ENCODE measurements around the gene DHRS13. TPM values are rescaled to one million over a fixed set of nuclear protein-coding genes. Genes with fewer than 3 reads are reported as not detected.

DHRS13 gene
- total RNA-seq, 4 donors from 2014 or later: 3.3 to 10.0 (median 7.1) TPM

DNA sequence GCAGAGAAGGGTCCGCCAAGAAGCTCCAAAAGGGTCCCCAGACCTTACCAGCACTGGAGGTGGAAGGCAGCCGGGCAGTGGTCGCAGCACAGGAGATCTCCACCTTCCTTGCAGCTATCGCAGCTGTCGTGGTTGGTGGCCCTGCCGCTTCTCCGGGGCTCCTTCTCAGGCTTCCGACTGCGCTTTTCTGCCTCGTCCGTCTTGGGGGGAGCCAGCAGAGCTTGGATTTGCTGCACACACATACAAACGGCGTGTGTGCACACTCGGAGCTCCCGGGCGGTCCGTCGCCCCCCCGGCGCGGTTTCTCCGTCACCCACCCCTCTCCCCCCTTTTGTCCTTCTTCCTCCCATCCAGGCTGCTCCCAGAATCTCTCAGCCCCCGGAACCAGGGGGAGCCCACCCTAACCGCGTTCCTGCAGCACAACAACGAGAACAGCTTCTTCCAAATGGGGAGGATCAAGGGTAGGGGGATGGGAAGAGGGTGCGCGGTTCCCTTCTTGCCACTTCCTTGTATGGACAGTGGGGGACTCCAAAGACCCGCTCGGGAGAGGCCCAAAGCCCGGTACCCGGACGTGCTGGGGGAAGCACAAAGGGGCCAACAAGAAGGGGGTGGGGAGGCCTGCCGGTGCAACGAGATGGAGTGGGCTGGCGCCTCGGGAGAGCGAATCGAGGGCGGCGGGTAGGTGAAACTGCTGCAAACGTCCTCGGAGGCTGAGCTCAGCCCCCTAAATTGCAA is 47.3 kb upstream of the DHRS13 start:
- H3K36me3 ChIP-seq: peaks cover 0 to 3% (median 0%) of the 10 kb centered on the region in 3 donors
- TF ChIP-seq CTCF (IDR thresholded peaks at IDR 0.05): no peak
- H3K27ac ChIP-seq: peak overlapping the region; percentile 91 to 99 (median 97)
- H3K4me1 ChIP-seq: peaks cover 0 to 39% (median 8%) of the 10 kb centered on the region in 4 donors
- no peaks in the 10 kb centered on the region for H3K27me3 ChIP-seq
- peak; percentile 61 to 82 (median 67) for DNase-seq
- H3K9me3 ChIP-seq: no peaks in the 10 kb centered on the region
- H3K4me3 ChIP-seq: peak overlapping the region; percentile 78 to 93 (median 87)

GRCh38 chr17:28949185-28950016 is 46.5 kb upstream of the DHRS13 start:
- peak; percentile 63 to 81 (median 81) for DNase-seq
- Histone ChIP-seq H3K9me3 (no peaks in the 10 kb centered on the region), H3K4me3 (peak overlapping the region; percentile 78 to 93 (median 87)), H3K4me1 (peaks cover 0 to 44% (median 9%) of the 10 kb centered on the region in 4 donors), H3K27ac (peak overlapping the region; percentile 91 to 99 (median 97)), H3K36me3 (peaks cover 0 to 3% (median 0%) of the 10 kb centered on the region in 3 donors), H3K27me3 (no peaks in the 10 kb centered on the region)
- TF ChIP-seq CTCF (IDR thresholded peaks at IDR 0.05): no peak
- TF ChIP-seq POLR2A (IDR thresholded peaks at IDR 0.05): peak in 1 of 2 donors; percentile 27

DNA sequence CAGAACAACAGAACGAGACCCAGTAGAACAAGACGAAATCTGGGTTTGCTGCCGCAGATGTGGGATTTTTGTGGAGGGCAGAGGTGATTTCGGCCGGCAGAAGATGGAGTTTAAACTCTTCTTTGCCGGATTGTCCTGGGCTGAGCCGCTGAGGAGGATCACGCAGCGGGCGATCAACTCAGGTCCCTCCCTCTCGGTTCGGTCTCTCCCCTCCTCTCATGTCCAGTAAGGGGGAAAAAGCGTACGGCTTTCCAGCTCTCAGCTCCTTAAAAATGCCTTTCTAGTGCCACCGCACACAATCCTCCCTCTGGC is 46.0 kb upstream of the DHRS13 start:
- H3K4me1 ChIP-seq: peaks cover 0 to 44% (median 9%) of the 10 kb centered on the region in 4 donors
- peak overlapping the region; percentile 78 to 93 (median 87) for H3K4me3 ChIP-seq
- H3K27ac ChIP-seq: peak overlapping the region; percentile 91 to 99 (median 97)
- H3K9me3 ChIP-seq: no peaks in the 10 kb centered on the region
- DNase-seq: peak in 1 of 3 donors; percentile 30
- H3K36me3 ChIP-seq: peaks cover 0 to 3% (median 0%) of the 10 kb centered on the region in 3 donors
- no peak for TF ChIP-seq CTCF (IDR thresholded peaks at IDR 0.05)
- TF ChIP-seq POLR2A (IDR thresholded peaks at IDR 0.05): no peak
- H3K27me3 ChIP-seq: no peaks in the 10 kb centered on the region

GRCh38 chr17:28948342-28948741 is 45.5 kb upstream of the DHRS13 start:
- Histone ChIP-seq H3K36me3 (peaks cover 0 to 3% (median 0%) of the 10 kb centered on the region in 3 donors), H3K4me3 (peak overlapping the region; percentile 78 to 93 (median 87)), H3K9me3 (no peaks in the 10 kb centered on the region), H3K27me3 (no peaks in the 10 kb centered on the region), H3K27ac (peak overlapping the region; percentile 91 to 99 (median 97)), H3K4me1 (peaks cover 0 to 44% (median 9%) of the 10 kb centered on the region in 4 donors)
- TF ChIP-seq CTCF (IDR thresholded peaks at IDR 0.05) (no peak), POLR2A (IDR thresholded peaks at IDR 0.05) (no peak)
- no peak for DNase-seq

GRCh38 chr17:28947639-28948038 is 44.8 kb upstream of the DHRS13 start:
- TF ChIP-seq CTCF (IDR thresholded peaks at IDR 0.05) (no peak), POLR2A (IDR thresholded peaks at IDR 0.05) (no peak)
- H3K27ac ChIP-seq: no peak overlapping the region
- no peak for DNase-seq
- H3K4me1 ChIP-seq: peaks cover 0 to 40% (median 9%) of the 10 kb centered on the region in 4 donors
- no peak overlapping the region for H3K4me3 ChIP-seq
- H3K27me3 ChIP-seq: no peaks in the 10 kb centered on the region
- peaks cover 0 to 3% (median 0%) of the 10 kb centered on the region in 3 donors for H3K36me3 ChIP-seq
- no peaks in the 10 kb centered on the region for H3K9me3 ChIP-seq
